Forelimb muscle (tissue), 1 donor: ENCODE measurements around the gene DOCK11. TPM values are rescaled to one million over a fixed set of nuclear protein-coding genes. Genes with fewer than 3 reads are reported as not detected.

ENCODE experiments used
- polyA plus RNA-seq: library from polyadenylated mRNA; unstranded; fragments of 120-200 nt; gene quantifications from one replicate; pipeline ENCODE4 v1.2.1, GENCODE V29; 2013; ENCODE audit not compliant: insufficient read length

The DOCK11 gene
- polyA plus RNA-seq, 1 donor = 17.4 TPM

Other genes with a start within 250 kb of the DOCK11 start
- 54.4 TPM for gene WDR44, start 149.7 kb upstream of the DOCK11 start, polyA plus RNA-seq
- 26.6 TPM for gene IL13RA1, start 231.8 kb downstream of the DOCK11 start, polyA plus RNA-seq